Vagina (tissue), 2 donors: ENCODE data around the gene ZDHHC20.

ENCODE experiments used
- CTCF ChIP-seq, 3 experiments: fragments of 450-650 bp in 2 of 3; fragments of 200-600 bp in 1 of 3; sonication (generic) in 1 of 3; IDR thresholded peaks; one replicate each; pipeline ENCODE4 v1.5.1; 2017 to 2019; ENCODE audit warnings: antibody characterized with exemption in 3 of 3, mild to moderate bottlenecking in 2 of 3, moderate library complexity in 2 of 3
- POLR2AphosphoS5 ChIP-seq, 2 donors: sonication (generic); formaldehyde crosslinking; IDR thresholded peaks; one replicate each; pipeline ENCODE4 v1.9.0; 2017; ENCODE audit warnings: antibody characterized with exemption in 2 of 2, mild to moderate bottlenecking in 2 of 2, low read depth in 1 of 2; ENCODE audit not compliant: insufficient read depth in 1 of 2

- no peak for TF ChIP-seq CTCF (IDR thresholded peaks at IDR 0.05)
- TF ChIP-seq POLR2AphosphoS5 (IDR thresholded peaks at IDR 0.05; ENCODE audit: insufficient read depth in 1 of 2, low read depth in 1 of 2): no peak
Observed at GRCh38 chr13:21486322-21486721, 27.2 kb upstream of the ZDHHC20 start.
